Transverse colon (tissue), 3 donors: ENCODE results near the gene SCYGR1.

Experiments used
- CTCF ChIP-seq, 5 experiments: fragments of 200-600 bp in 3 of 5; fragments of 450-650 bp in 2 of 5; sonication (generic) in 3 of 5; IDR thresholded peaks; 1 replicate in 2 of 5; 2 replicates in 3 of 5; pipeline ENCODE4 v1.5.1; 2016 to 2017; ENCODE audit warnings: antibody characterized with exemption in 5 of 5, inconsistent platforms in 3 of 5, mild to moderate bottlenecking in 2 of 5, moderate library complexity in 1 of 5
- EP300 ChIP-seq: sonication (generic); formaldehyde crosslinking; IDR thresholded peaks from one replicate; pipeline ENCODE4 v1.6.1; 2017; ENCODE audit warnings: antibody characterized with exemption, low read depth

- TF ChIP-seq CTCF (IDR thresholded peaks at IDR 0.05) (no peak), EP300 (no peak)
Observed at GRCh38 chr2:227433171-227433570, 45.4 kb upstream of the SCYGR1 start.
